CD14-positive monocyte (primary cell): Measurements from ENCODE around the gene LCLAT1. TPM values are rescaled to one million over a fixed set of nuclear protein-coding genes. Genes with fewer than 3 reads are reported as not detected.

ENCODE experiments used
- DNase-seq, 3 donors: peaks; one replicate each; pipeline ENCODE4 v3.0.0-alpha.2; 2011 to 2022
- H2AFZ ChIP-seq: 2 replicates; pipeline ENCODE4 v1.6.0; 2012; ENCODE audit warnings: mild to moderate bottlenecking, low read depth, low read length, inconsistent platforms; ENCODE audit not compliant: insufficient read depth, poor library complexity, severe bottlenecking
- H3K27ac ChIP-seq, 2 donors: 1 replicate in 1 of 2; 2 replicates in 1 of 2; pipeline ENCODE4 v1.5.1; 2012 to 2013; ENCODE audit warnings: low read length in 2 of 2, control low read depth in 1 of 2, inconsistent platforms in 1 of 2, low read depth in 1 of 2, mild to moderate bottlenecking in 1 of 2
- H3K27me3 ChIP-seq, 2 donors: one replicate each; pipeline versions ENCODE4 v1.6.0 to v1.6.1; 2011 to 2013; ENCODE audit warnings: low read length in 2 of 2; ENCODE audit not compliant: control insufficient read depth in 2 of 2, insufficient read depth in 2 of 2
- H3K36me3 ChIP-seq, 2 donors: replicated peaks in 1 of 2; 1 replicate in 1 of 2; 2 replicates in 1 of 2; pipeline versions ENCODE4 v1.5.1 to v1.6.1; 2012 to 2013; ENCODE audit warnings: low read length in 2 of 2, control low read depth in 1 of 2, inconsistent platforms in 1 of 2, mild to moderate bottlenecking in 1 of 2; ENCODE audit not compliant: insufficient read depth in 2 of 2, control insufficient read depth in 1 of 2
- H3K4me1 ChIP-seq, 2 donors: 1 replicate in 1 of 2; 2 replicates in 1 of 2; pipeline versions ENCODE4 v1.5.1 to v1.6.1; 2012 to 2013; ENCODE audit warnings: low read length in 2 of 2, control low read depth in 1 of 2, inconsistent platforms in 1 of 2, mild to moderate bottlenecking in 1 of 2, moderate library complexity in 1 of 2; ENCODE audit not compliant: insufficient read depth in 2 of 2, control insufficient read depth in 1 of 2
- H3K4me2 ChIP-seq: replicated peaks from 2 replicates; pipeline ENCODE3; 2012; ENCODE audit warnings: low read length, moderate library complexity, mild to moderate bottlenecking; ENCODE audit not compliant: poor library complexity, severe bottlenecking; ENCODE audit errors: extremely low read depth
- H3K4me3 ChIP-seq, 3 experiments: fragments of 200-600 bp in 1 of 3; sonication (generic) in 1 of 3; replicated peaks in 1 of 3; 1 replicate in 2 of 3; 2 replicates in 1 of 3; pipeline ENCODE4 v1.5.1; 2011 to 2013; ENCODE audit warnings: low read length in 3 of 3, mild to moderate bottlenecking in 3 of 3, control low read depth in 2 of 3, low read depth in 2 of 3, inconsistent platforms in 1 of 3, moderate library complexity in 1 of 3
- H3K79me2 ChIP-seq: 2 replicates; pipeline ENCODE4 v1.6.0; 2012; ENCODE audit warnings: mild to moderate bottlenecking, control low read depth, inconsistent platforms, low read length, moderate library complexity; ENCODE audit not compliant: insufficient read depth
- H3K9ac ChIP-seq: 2 replicates; pipeline ENCODE4 v1.6.0; 2017; ENCODE audit warnings: low read length, mild to moderate bottlenecking; ENCODE audit not compliant: insufficient read depth, poor library complexity, severe bottlenecking
- H3K9me3 ChIP-seq, 2 donors: replicated peaks in 1 of 2; 1 replicate in 1 of 2; 2 replicates in 1 of 2; pipeline versions ENCODE4 v1.5.1 to v1.6.1; 2012 to 2013; ENCODE audit warnings: low read length in 2 of 2, control low read depth in 1 of 2; ENCODE audit not compliant: control insufficient read depth in 1 of 2, insufficient read depth in 1 of 2
- H4K20me1 ChIP-seq: 2 replicates; pipeline ENCODE4 v1.6.0; 2012; ENCODE audit warnings: mild to moderate bottlenecking, low read length, control low read depth, moderate library complexity; ENCODE audit not compliant: insufficient read depth
- H3K27ac Mint-ChIP-seq, 7 donors: one replicate each; pipeline ENCODE4 v1.8.0; 2020; ENCODE audit warnings: mild to moderate bottlenecking in 7 of 7, mixed read lengths in 7 of 7, moderate library complexity in 6 of 7, inconsistent platforms in 2 of 7
- H3K27me3 Mint-ChIP-seq, 3 donors: one replicate each; pipeline ENCODE4 v1.8.0; 2021 to 2022; ENCODE audit warnings: low read depth in 3 of 3, mild to moderate bottlenecking in 3 of 3, mixed read lengths in 3 of 3, moderate library complexity in 3 of 3, inconsistent platforms in 1 of 3
- H3K36me3 Mint-ChIP-seq, 2 donors: one replicate each; pipeline ENCODE4 v1.8.0; 2020; ENCODE audit warnings: mixed read lengths in 2 of 2, inconsistent platforms in 1 of 2, mild to moderate bottlenecking in 1 of 2
- H3K4me1 Mint-ChIP-seq: one replicate; pipeline ENCODE4 v1.8.0; 2020; ENCODE audit warnings: mild to moderate bottlenecking, mixed read lengths
- H3K4me3 Mint-ChIP-seq, 2 donors: one replicate each; pipeline ENCODE4 v1.8.0; 2020; ENCODE audit warnings: mild to moderate bottlenecking in 2 of 2, mixed read lengths in 2 of 2, moderate library complexity in 1 of 2
- H3K9me3 Mint-ChIP-seq, 7 donors: one replicate each; pipeline ENCODE4 v1.8.0; 2020 to 2022; ENCODE audit warnings: mixed read lengths in 7 of 7, mild to moderate bottlenecking in 6 of 7, moderate library complexity in 6 of 7, inconsistent platforms in 2 of 7
- CTCF ChIP-seq: fragments of 200-600 bp; IDR thresholded peaks from one replicate; pipeline ENCODE4 v1.8.0; 2022; ENCODE audit warnings: antibody characterized with exemption, mild to moderate bottlenecking
- WGBS: methylation state at CpG from one replicate; pipeline ENCODE4 v1.1.5; 2013; ENCODE audit warnings: missing lambda C conversion rate; ENCODE audit not compliant: insufficient coverage; 5-methylcytosine and 5-hydroxymethylcytosine counted together
- intact Hi-C, 2 donors: fragments of 100-400 bp; cut with micrococcal nuclease; formaldehyde crosslinking; loops; one replicate each; pipeline versions ENCODE4 v1.15.0 to v1.15.1; 2023
- polyA plus RNA-seq, 3 donors: library from polyadenylated mRNA; depleted of rRNA in 1 of 3; unstranded in 2 of 3; stranded (reverse) in 1 of 3; fragments of 300-500 nt in 2 of 3; fragments of >200 nt in 1 of 3; fragmentation: Illumina TruSeq in 2 of 3; gene quantifications; 1 replicate in 2 of 3; 2 replicates in 1 of 3; pipeline ENCODE4 v1.2.3, GENCODE V29; 2012 to 2021

Gene LCLAT1
- polyA plus RNA-seq, 3 donors, result 1.2 to 5.7 (median 1.3) TPM

GRCh38 chr2:30636311-30636710 lies 189.3 kb downstream of the LCLAT1 start:
- H3K27me3 Mint-ChIP-seq, result no peaks in the 10 kb centered on the region
- intact Hi-C loops, result no loop called here
- DNase-seq, result peak in 1 of 3 donors; percentile 6
- Histone ChIP-seq H2AFZ (no peak overlapping the region), H3K9me3 (no peaks in the 10 kb centered on the region), H3K36me3 (no peaks in the 10 kb centered on the region), H3K4me2 (no peak overlapping the region), H3K27me3 (no peaks in the 10 kb centered on the region), H3K4me1 (peaks cover 14 to 15% of the 10 kb centered on the region in 2 donors), H3K27ac (no peak overlapping the region), H3K4me3 (no peak overlapping the region), H3K9ac (no peak overlapping the region), H3K79me2 (no peaks in the 10 kb centered on the region), H4K20me1 (no peaks in the 10 kb centered on the region)
- H3K9me3 Mint-ChIP-seq, result no peaks in the 10 kb centered on the region
- H3K4me3 Mint-ChIP-seq, result no peak overlapping the region
- peaks cover 21% of the 10 kb centered on the region for H3K4me1 Mint-ChIP-seq
- peaks cover 9 to 22% of the 10 kb centered on the region in 2 donors for H3K36me3 Mint-ChIP-seq
- peak overlapping the region in 1 of 7 donors; percentile 25 for H3K27ac Mint-ChIP-seq
- no CpG with 5 or more reads among the region's 1 CpG for WGBS
- TF ChIP-seq CTCF, result no peak

- Histone ChIP-seq H3K4me2 (no peak overlapping the region), H3K79me2 (no peaks in the 10 kb centered on the region), H3K9ac (no peak overlapping the region), H3K27me3 (no peaks in the 10 kb centered on the region), H3K36me3 (no peaks in the 10 kb centered on the region), H3K4me1 (peaks cover 18 to 23% of the 10 kb centered on the region in 2 donors), H3K27ac (no peak overlapping the region), H2AFZ (no peak overlapping the region), H3K9me3 (no peaks in the 10 kb centered on the region), H3K4me3 (no peak overlapping the region), H4K20me1 (no peaks in the 10 kb centered on the region)
- intact Hi-C loops, result no loop called here
- 94% methylated on average over 2 of the region's 5 CpGs for WGBS
- Mint-ChIP-seq H3K36me3 (peaks cover 11 to 26% of the 10 kb centered on the region in 2 donors), H3K4me1 (peaks cover 32% of the 10 kb centered on the region), H3K4me3 (no peak overlapping the region), H3K27ac (peak overlapping the region in 1 of 7 donors; percentile 18), H3K9me3 (no peaks in the 10 kb centered on the region), H3K27me3 (no peaks in the 10 kb centered on the region)
- no peak for DNase-seq
- no peak for TF ChIP-seq CTCF
These were observed 192.8 kb downstream of the LCLAT1 start for GRCh38 chr2:30639836-30640235.
